ENCODE data around the gene SOS2. TPM values are rescaled to one million over a fixed set of nuclear protein-coding genes. Genes with fewer than 3 reads are reported as not detected.

The SOS2 gene
- total RNA-seq, 4 donors from 2014 or later, result 40.1 to 59.8 (median 46.7) TPM

DNA sequence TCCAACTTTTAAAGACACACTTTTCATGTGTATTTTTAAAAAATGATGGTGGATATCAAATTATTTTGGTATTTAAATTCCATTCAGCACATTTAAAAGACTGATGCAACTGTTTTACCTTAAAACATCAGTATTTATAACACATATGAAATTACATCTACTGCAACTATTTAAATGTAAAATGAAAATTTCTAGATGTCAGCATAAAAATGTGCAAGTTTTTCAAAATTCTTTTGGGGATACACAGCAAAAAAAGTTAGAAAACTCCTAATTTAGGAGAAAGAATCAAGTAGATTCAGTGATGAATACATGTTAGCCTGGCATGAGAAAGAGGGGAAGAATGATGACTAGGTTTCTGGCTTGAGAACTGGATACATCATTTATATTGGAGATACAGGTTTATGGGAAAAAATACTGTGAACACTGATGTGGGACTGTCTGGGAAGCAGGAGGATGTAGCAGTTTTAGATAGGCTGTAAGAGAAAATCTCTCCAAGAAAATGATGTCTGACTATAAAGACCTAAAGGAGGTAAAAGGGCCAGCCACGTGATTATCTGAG, 9.2 kb downstream of the SOS2 start:
- Histone ChIP-seq H3K4me1 (peaks cover 45 to 85% (median 75%) of the 10 kb centered on the region in 4 donors), H3K9me3 (no peaks in the 10 kb centered on the region), H3K4me3 (no peak overlapping the region), H3K27me3 (no peaks in the 10 kb centered on the region), H3K27ac (replicated peaks in 1 of 4) (peak overlapping the region in 3 of 4 donors; percentile 6 to 74 (median 15)), H3K36me3 (no peaks in the 10 kb centered on the region)
- TF ChIP-seq POLR2AphosphoS5 (IDR thresholded peaks at IDR 0.05), result no peak
- TF ChIP-seq POLR2A (IDR thresholded peaks at IDR 0.05; ENCODE audit: low read depth), result no peak
- no peak for TF ChIP-seq CTCF (IDR thresholded peaks at IDR 0.05)
- TF ChIP-seq EP300 (IDR thresholded peaks at IDR 0.05), result no peak
- intact Hi-C loops (cut with DNase I), result no loop called here
- WGBS, result 70% methylated on average over 1 of the region's 1 CpG
- no peak for DNase-seq (ENCODE audit: extremely low spot score)

- no peak for TF ChIP-seq CTCF (IDR thresholded peaks at IDR 0.05)
- TF ChIP-seq POLR2AphosphoS5 (IDR thresholded peaks at IDR 0.05), result no peak
- TF ChIP-seq POLR2A (IDR thresholded peaks at IDR 0.05; ENCODE audit: low read depth), result no peak
- TF ChIP-seq EP300 (IDR thresholded peaks at IDR 0.05), result no peak
- intact Hi-C loops (cut with DNase I), result no loop called here
- no peak for DNase-seq (ENCODE audit: extremely low spot score)
- H3K27ac ChIP-seq (replicated peaks in 1 of 4), result no peak overlapping the region
- H3K4me3 ChIP-seq, result no peak overlapping the region
- 85% methylated on average over 5 of the region's 5 CpGs for WGBS
- no peaks in the 10 kb centered on the region for H3K27me3 ChIP-seq
- peaks cover 33 to 82% (median 69%) of the 10 kb centered on the region in 4 donors for H3K4me1 ChIP-seq
- H3K36me3 ChIP-seq, result no peaks in the 10 kb centered on the region
- H3K9me3 ChIP-seq, result no peaks in the 10 kb centered on the region
These were observed 12.9 kb downstream of the SOS2 start for GRCh38 chr14:50218501-50218900.

GRCh38 chr14:50215416-50215815, 16.0 kb downstream of the SOS2 start:
- Histone ChIP-seq H3K4me3 (no peak overlapping the region), H3K4me1 (peaks cover 18 to 65% (median 49%) of the 10 kb centered on the region in 4 donors)
- WGBS, result 72% methylated on average over 2 of the region's 2 CpGs

GRCh38 chr14:50213795-50214194, 17.6 kb downstream of the SOS2 start:
- intact Hi-C loops (cut with DNase I), result no loop called here
- TF ChIP-seq POLR2AphosphoS5 (IDR thresholded peaks at IDR 0.05) (no peak), CTCF (IDR thresholded peaks at IDR 0.05) (no peak), EP300 (IDR thresholded peaks at IDR 0.05) (no peak), POLR2A (IDR thresholded peaks at IDR 0.05; ENCODE audit: low read depth) (no peak)
- Histone ChIP-seq H3K4me1 (peaks cover 15 to 53% (median 39%) of the 10 kb centered on the region in 4 donors), H3K4me3 (no peak overlapping the region), H3K27ac (replicated peaks in 1 of 4) (no peak overlapping the region), H3K27me3 (no peaks in the 10 kb centered on the region), H3K36me3 (no peaks in the 10 kb centered on the region), H3K9me3 (no peaks in the 10 kb centered on the region)
- 64% methylated on average over 2 of the region's 2 CpGs for WGBS
- DNase-seq (ENCODE audit: extremely low spot score), result no peak

More at GRCh38 chr14:50215416-50215815, 16.0 kb downstream of the SOS2 start:
- intact Hi-C loops (cut with DNase I), result no loop called here
- H3K36me3 ChIP-seq, result no peaks in the 10 kb centered on the region
- no peak for TF ChIP-seq CTCF (IDR thresholded peaks at IDR 0.05)
- TF ChIP-seq POLR2A (IDR thresholded peaks at IDR 0.05; ENCODE audit: low read depth), result no peak
- no peak for TF ChIP-seq EP300 (IDR thresholded peaks at IDR 0.05)
- TF ChIP-seq POLR2AphosphoS5 (IDR thresholded peaks at IDR 0.05), result no peak
- H3K9me3 ChIP-seq, result no peaks in the 10 kb centered on the region
- no peak for DNase-seq (ENCODE audit: extremely low spot score)
- H3K27ac ChIP-seq (replicated peaks in 1 of 4), result no peak overlapping the region
- no peaks in the 10 kb centered on the region for H3K27me3 ChIP-seq

DNA sequence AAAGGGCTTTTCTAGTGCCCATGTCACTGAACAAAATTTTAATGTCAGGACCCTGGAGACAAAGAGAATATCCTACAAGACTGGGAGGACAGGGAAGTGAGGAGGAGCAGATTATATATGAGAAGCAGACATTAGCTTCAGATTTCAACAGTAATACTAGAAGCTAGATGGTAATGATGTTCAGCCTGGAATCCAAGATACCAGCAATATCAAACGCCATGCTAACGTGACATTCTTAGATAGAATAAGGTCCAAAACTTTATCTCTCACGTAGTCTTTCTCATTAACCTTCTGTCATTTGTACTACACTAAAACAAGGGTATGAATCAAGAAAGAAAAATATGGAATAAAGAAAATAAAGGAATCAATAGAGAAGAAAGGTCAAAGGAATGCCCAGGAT, 18.7 kb downstream of the SOS2 start:
- Histone ChIP-seq H3K27ac (replicated peaks in 1 of 4) (no peak overlapping the region), H3K4me1 (peaks cover 13 to 46% (median 35%) of the 10 kb centered on the region in 4 donors), H3K9me3 (no peaks in the 10 kb centered on the region), H3K27me3 (no peaks in the 10 kb centered on the region), H3K4me3 (no peak overlapping the region), H3K36me3 (no peaks in the 10 kb centered on the region)
- intact Hi-C loops (cut with DNase I), result no loop called here
- WGBS, result 44% methylated on average over 3 of the region's 3 CpGs
- no peak for DNase-seq (ENCODE audit: extremely low spot score)
- TF ChIP-seq CTCF (IDR thresholded peaks at IDR 0.05) (no peak), POLR2A (IDR thresholded peaks at IDR 0.05; ENCODE audit: low read depth) (no peak), POLR2AphosphoS5 (IDR thresholded peaks at IDR 0.05) (no peak), EP300 (IDR thresholded peaks at IDR 0.05) (no peak)

Data from esophagus muscularis mucosa (tissue), 4 donors.